Spleen (tissue), 7 donors: Measurements from ENCODE around the gene ARHGEF10L.

Experiments used
- CTCF ChIP-seq, 11 experiments: fragments of 200-600 bp in 7 of 11; fragments of 450-650 bp in 4 of 11; sonication (generic) in 4 of 11; IDR thresholded peaks in 8 of 11; conservative IDR thresholded peaks in 3 of 11; 1 replicate in 7 of 11; 2 replicates in 4 of 11; pipeline versions ENCODE4 v1.4.0 to v1.8.0; 2016 to 2021; ENCODE audit warnings: antibody characterized with exemption in 11 of 11, inconsistent platforms in 4 of 11, mild to moderate bottlenecking in 1 of 11
- POLR2A ChIP-seq, 3 donors: fragments of 450-650 bp; IDR thresholded peaks; one replicate each; pipeline ENCODE4 v1.5.1; 2017; ENCODE audit warnings: antibody characterized with exemption in 3 of 3, mild to moderate bottlenecking in 1 of 3
- POLR2AphosphoS5 ChIP-seq, 3 donors: sonication (generic); formaldehyde crosslinking; IDR thresholded peaks; one replicate each; pipeline ENCODE4 v1.5.1; 2017; ENCODE audit warnings: antibody characterized with exemption in 3 of 3
- donor health status: DM: no; HTN: no; CAD: no; lungs with moderate emphysema.
- donor health status: DM: no; HTN: no; CAD: no.
- donor health status: DM: no; HTN: no; CAD: no.

DNA sequence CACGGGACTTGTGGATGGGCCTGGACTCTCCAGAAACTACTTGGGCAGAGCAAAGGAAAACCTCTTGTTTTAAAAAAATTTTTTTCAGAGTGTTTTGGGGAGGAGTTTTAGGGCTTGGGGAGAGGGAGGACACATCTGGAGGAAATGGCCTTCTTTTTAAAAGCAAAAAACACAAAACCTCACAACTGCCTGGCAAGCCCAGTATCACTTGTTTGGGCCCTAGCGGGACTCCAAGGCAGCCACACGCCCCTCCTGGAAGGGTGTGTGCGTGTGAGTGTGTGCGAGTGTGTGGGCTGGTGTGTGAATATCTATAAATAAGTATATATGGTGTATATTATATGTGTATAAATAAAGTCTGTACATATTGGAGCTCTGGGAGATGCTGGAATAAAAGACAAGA is 158.0 kb downstream of the ARHGEF10L start:
- TF ChIP-seq POLR2AphosphoS5 (IDR thresholded peaks at IDR 0.05) (no peak), CTCF (IDR thresholded peaks at IDR 0.05 in 8 of 11, conservative IDR thresholded peaks at IDR 0.05 in 3 of 11) (no peak), POLR2A (IDR thresholded peaks at IDR 0.05) (no peak)
